Activated CD8-positive, alpha-beta memory T cell treated with anti-CD3 and anti-CD28 coated beads, Interleukin-2, amount 50 U/mL, for 1 hour (primary cell): ENCODE measurements around the gene MAPKAPK5.
"Not testable (repeated sequence)": the region's sequence is repeated elsewhere in the genome, so short reads cannot be mapped to it uniquely, and the experiment has no call there.

Experiments
- DNase-seq: peaks from one replicate; pipeline ENCODE4 v3.0.0-alpha.2; 2020; ENCODE audit errors: extremely low read depth

MAPKAPK5 gene

GRCh38 chr12:111886662-111887545 lies 44.9 kb downstream of the MAPKAPK5 start:
- no peak for DNase-seq

GRCh38 chr12:111887926-111888745 lies 46.1 kb downstream of the MAPKAPK5 start:
- DNase-seq, result no peak

GRCh38 chr12:111893287-111893686 lies 51.3 kb downstream of the MAPKAPK5 start:
- DNase-seq, result no peak

GRCh38 chr12:111894556-111894955 lies 52.5 kb downstream of the MAPKAPK5 start:
- no peak for DNase-seq

GRCh38 chr12:111901182-111901581 lies 59.2 kb downstream of the MAPKAPK5 start:
- no peak for DNase-seq

GRCh38 chr12:111904446-111904975 lies 62.5 kb downstream of the MAPKAPK5 start:
- no peak for DNase-seq

GRCh38 chr12:111905502-111905901 lies 63.5 kb downstream of the MAPKAPK5 start:
- DNase-seq, result no peak

GRCh38 chr12:111907740-111908139 lies 65.7 kb downstream of the MAPKAPK5 start:
- DNase-seq, result no peak

- DNase-seq, result no peak
Measured at GRCh38 chr12:111925171-111925570, 83.1 kb downstream of the MAPKAPK5 start.

GRCh38 chr12:111926631-111927030 lies 84.6 kb downstream of the MAPKAPK5 start:
- DNase-seq, result no peak

- DNase-seq, result no peak
Measured at GRCh38 chr12:111927346-111927745, 85.3 kb downstream of the MAPKAPK5 start.

GRCh38 chr12:111932241-111932640 lies 90.2 kb downstream of the MAPKAPK5 start:
- no peak for DNase-seq

- DNase-seq, result no peak
Measured at GRCh38 chr12:111936869-111937268, 94.8 kb downstream of the MAPKAPK5 start.

GRCh38 chr12:111937429-111937828 lies 95.4 kb downstream of the MAPKAPK5 start:
- no peak for DNase-seq

- DNase-seq, result no peak
Measured at GRCh38 chr12:111942557-111942956, 100.5 kb downstream of the MAPKAPK5 start.

GRCh38 chr12:111943929-111944328 lies 101.9 kb downstream of the MAPKAPK5 start:
- DNase-seq, result no peak

- DNase-seq, result not testable (repeated sequence)
Measured at GRCh38 chr12:111950961-111951676, 109.1 kb downstream of the MAPKAPK5 start.
